GM23338 (cell line): ENCODE measurements around the gene DRC7. TPM values are rescaled to one million over a fixed set of nuclear protein-coding genes. Genes with fewer than 3 reads are reported as not detected.

Source experiments
- ATAC-seq: fragments of 200-7000 bp; cut with Tn5 transposase; 3 replicates; pipeline ENCODE4 v1.9.1; 2020
- DNase-seq: peaks from one replicate; pipeline ENCODE4 v3.0.0-alpha.2; 2015; ENCODE audit warnings: low spot score
- H2AFZ ChIP-seq: fragments of 200-600 bp; sonication (generic); 2 replicates; pipeline ENCODE4 v1.8.0; 2016; ENCODE audit warnings: antibody characterized with exemption, mild to moderate bottlenecking, moderate library complexity
- H3F3A ChIP-seq: fragments of 200-600 bp; sonication (generic); replicated peaks from 2 replicates; pipeline ENCODE4 v1.8.0; 2017; ENCODE audit warnings: antibody characterized with exemption, mixed run types, low read depth
- H3K27ac ChIP-seq: fragments of 200-600 bp; sonication (generic); 2 replicates; pipeline ENCODE4 v1.6.1; 2016; ENCODE audit warnings: low read depth
- H3K27me3 ChIP-seq: fragments of 200-600 bp; sonication (generic); 2 replicates; pipeline ENCODE4 v1.8.0; 2016; ENCODE audit warnings: mild to moderate bottlenecking, mixed run types, moderate library complexity; ENCODE audit not compliant: insufficient read depth
- H3K36me3 ChIP-seq: fragments of 200-600 bp; sonication (generic); 2 replicates; pipeline ENCODE4 v1.8.0; 2016; ENCODE audit warnings: mild to moderate bottlenecking; ENCODE audit not compliant: insufficient read depth
- H3K4me1 ChIP-seq: fragments of 200-600 bp; sonication (generic); 2 replicates; pipeline ENCODE4 v1.8.0; 2016; ENCODE audit warnings: mild to moderate bottlenecking, moderate library complexity; ENCODE audit not compliant: insufficient read depth
- H3K4me2 ChIP-seq: fragments of 200-600 bp; sonication (generic); 2 replicates; pipeline ENCODE4 v1.7.1; 2017; ENCODE audit warnings: mixed run types
- H3K4me3 ChIP-seq: fragments of 200-600 bp; sonication (generic); 2 replicates; pipeline ENCODE4 v1.6.1; 2016; ENCODE audit warnings: mixed run types
- H3K79me2 ChIP-seq: fragments of 200-600 bp; sonication (generic); replicated peaks from 2 replicates; pipeline ENCODE4 v1.8.0; 2017; ENCODE audit warnings: mild to moderate bottlenecking; ENCODE audit not compliant: insufficient read depth
- H3K9me2 ChIP-seq: fragments of 200-600 bp; sonication (generic); 2 replicates; pipeline ENCODE4 v1.8.0; 2017; ENCODE audit not compliant: insufficient read depth
- H4K20me1 ChIP-seq: fragments of 200-600 bp; sonication (generic); replicated peaks from 2 replicates; pipeline ENCODE4 v1.8.0; 2017; ENCODE audit warnings: mild to moderate bottlenecking; ENCODE audit not compliant: insufficient read depth
- H3K27ac Mint-ChIP-seq: 2 replicates; pipeline ENCODE4 v1.8.0; 2020; ENCODE audit warnings: inconsistent platforms, mild to moderate bottlenecking, moderate library complexity, mixed read lengths
- H3K27me3 Mint-ChIP-seq: 3 replicates; pipeline ENCODE4 v1.8.0; 2022; ENCODE audit warnings: low read depth, mild to moderate bottlenecking, moderate library complexity, mixed read lengths, inconsistent platforms; ENCODE audit not compliant: insufficient read depth, poor library complexity
- H3K36me3 Mint-ChIP-seq: 3 replicates; pipeline ENCODE4 v1.8.0; 2021; ENCODE audit warnings: low read depth, mild to moderate bottlenecking, inconsistent platforms, moderate library complexity, mixed read lengths
- H3K4me1 Mint-ChIP-seq: 3 replicates; pipeline ENCODE4 v1.8.0; 2020; ENCODE audit warnings: mild to moderate bottlenecking, inconsistent platforms, mixed read lengths
- H3K4me3 Mint-ChIP-seq: 3 replicates; pipeline ENCODE4 v1.8.0; 2021; ENCODE audit warnings: moderate library complexity, mild to moderate bottlenecking, inconsistent platforms, mixed read lengths
- H3K9me3 Mint-ChIP-seq: 3 replicates; pipeline ENCODE4 v1.8.0; 2020; ENCODE audit warnings: moderate library complexity, mild to moderate bottlenecking, inconsistent platforms, mixed read lengths
- EZH2phosphoT487 ChIP-seq: fragments of 200-600 bp; sonication (generic); IDR thresholded peaks from one replicate; pipeline ENCODE4 v1.8.1; 2018; ENCODE audit warnings: antibody characterized with exemption; ENCODE audit not compliant: unreplicated experiment
- NANOG ChIP-seq: IDR thresholded peaks from 2 replicates; pipeline ENCODE4 v1.6.1; 2016; ENCODE audit warnings: antibody characterized with exemption, borderline replicate concordance
- ZNF331 ChIP-seq: fragments of 250-450 bp; sonication (Bioruptor Pico); IDR thresholded peaks from 2 replicates; pipeline ENCODE4 v1.5.0; 2020; ENCODE audit warnings: low read depth, mild to moderate bottlenecking, moderate library complexity
- polyA plus RNA-seq: library from polyadenylated mRNA; unstranded; fragments of >200 nt; fragmentation: Nextera tagmentation; extraction: Ambion mirVana; gene quantifications from 2 replicates; pipeline ENCODE4 v1.2.1, GENCODE V29; 2016
- total RNA-seq: library from RNA; depleted of rRNA; stranded (reverse); fragments of >200 nt; shearing (Covaris generic); gene quantifications from 2 replicates; pipeline ENCODE4 v1.2.3, GENCODE V29; 2014
- TF ChIP-seq, protein P1 (sequence below): IDR thresholded peaks from one replicate; pipeline ENCODE4 v1.6.1; 2018; ENCODE audit warnings: antibody characterized with exemption; ENCODE audit not compliant: unreplicated experiment
- TF ChIP-seq, protein P2 (sequence below): fragments of 250-450 bp; sonication (Bioruptor Pico); IDR thresholded peaks from 2 replicates; pipeline ENCODE4 v1.5.0; 2020; ENCODE audit warnings: mild to moderate bottlenecking, moderate library complexity

The DRC7 gene
- total and polyA plus RNA-seq, 2 experiments from 2014 or later, result not detected

GRCh38 chr16:57773655-57774295 lies 79.2 kb downstream of the DRC7 start:
- DNase-seq (no peak), ATAC-seq (no peak)
- Histone ChIP-seq H3K27ac (no peak overlapping the region), H3K36me3 (no peaks in the 10 kb centered on the region), H2AFZ (no peak overlapping the region), H3K4me3 (no peak overlapping the region), H3K27me3 (no peaks in the 10 kb centered on the region), H3K4me2 (no peak overlapping the region), H3F3A (peaks cover 7% of the 10 kb centered on the region), H3K79me2 (no peaks in the 10 kb centered on the region), H4K20me1 (no peaks in the 10 kb centered on the region; the same call in 1 of the 2 replicates), H3K9me2 (no peaks in the 10 kb centered on the region), H3K4me1 (peaks cover 17% of the 10 kb centered on the region)
- H3K4me3 Mint-ChIP-seq, result no peak overlapping the region
- H3K9me3 Mint-ChIP-seq, result no peaks in the 10 kb centered on the region
- TF ChIP-seq, protein P1, sequence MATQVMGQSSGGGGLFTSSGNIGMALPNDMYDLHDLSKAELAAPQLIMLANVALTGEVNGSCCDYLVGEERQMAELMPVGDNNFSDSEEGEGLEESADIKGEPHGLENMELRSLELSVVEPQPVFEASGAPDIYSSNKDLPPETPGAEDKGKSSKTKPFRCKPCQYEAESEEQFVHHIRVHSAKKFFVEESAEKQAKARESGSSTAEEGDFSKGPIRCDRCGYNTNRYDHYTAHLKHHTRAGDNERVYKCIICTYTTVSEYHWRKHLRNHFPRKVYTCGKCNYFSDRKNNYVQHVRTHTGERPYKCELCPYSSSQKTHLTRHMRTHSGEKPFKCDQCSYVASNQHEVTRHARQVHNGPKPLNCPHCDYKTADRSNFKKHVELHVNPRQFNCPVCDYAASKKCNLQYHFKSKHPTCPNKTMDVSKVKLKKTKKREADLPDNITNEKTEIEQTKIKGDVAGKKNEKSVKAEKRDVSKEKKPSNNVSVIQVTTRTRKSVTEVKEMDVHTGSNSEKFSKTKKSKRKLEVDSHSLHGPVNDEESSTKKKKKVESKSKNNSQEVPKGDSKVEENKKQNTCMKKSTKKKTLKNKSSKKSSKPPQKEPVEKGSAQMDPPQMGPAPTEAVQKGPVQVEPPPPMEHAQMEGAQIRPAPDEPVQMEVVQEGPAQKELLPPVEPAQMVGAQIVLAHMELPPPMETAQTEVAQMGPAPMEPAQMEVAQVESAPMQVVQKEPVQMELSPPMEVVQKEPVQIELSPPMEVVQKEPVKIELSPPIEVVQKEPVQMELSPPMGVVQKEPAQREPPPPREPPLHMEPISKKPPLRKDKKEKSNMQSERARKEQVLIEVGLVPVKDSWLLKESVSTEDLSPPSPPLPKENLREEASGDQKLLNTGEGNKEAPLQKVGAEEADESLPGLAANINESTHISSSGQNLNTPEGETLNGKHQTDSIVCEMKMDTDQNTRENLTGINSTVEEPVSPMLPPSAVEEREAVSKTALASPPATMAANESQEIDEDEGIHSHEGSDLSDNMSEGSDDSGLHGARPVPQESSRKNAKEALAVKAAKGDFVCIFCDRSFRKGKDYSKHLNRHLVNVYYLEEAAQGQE, result no peak
- TF ChIP-seq EZH2phosphoT487, result no peak
- TF ChIP-seq, protein P2, sequence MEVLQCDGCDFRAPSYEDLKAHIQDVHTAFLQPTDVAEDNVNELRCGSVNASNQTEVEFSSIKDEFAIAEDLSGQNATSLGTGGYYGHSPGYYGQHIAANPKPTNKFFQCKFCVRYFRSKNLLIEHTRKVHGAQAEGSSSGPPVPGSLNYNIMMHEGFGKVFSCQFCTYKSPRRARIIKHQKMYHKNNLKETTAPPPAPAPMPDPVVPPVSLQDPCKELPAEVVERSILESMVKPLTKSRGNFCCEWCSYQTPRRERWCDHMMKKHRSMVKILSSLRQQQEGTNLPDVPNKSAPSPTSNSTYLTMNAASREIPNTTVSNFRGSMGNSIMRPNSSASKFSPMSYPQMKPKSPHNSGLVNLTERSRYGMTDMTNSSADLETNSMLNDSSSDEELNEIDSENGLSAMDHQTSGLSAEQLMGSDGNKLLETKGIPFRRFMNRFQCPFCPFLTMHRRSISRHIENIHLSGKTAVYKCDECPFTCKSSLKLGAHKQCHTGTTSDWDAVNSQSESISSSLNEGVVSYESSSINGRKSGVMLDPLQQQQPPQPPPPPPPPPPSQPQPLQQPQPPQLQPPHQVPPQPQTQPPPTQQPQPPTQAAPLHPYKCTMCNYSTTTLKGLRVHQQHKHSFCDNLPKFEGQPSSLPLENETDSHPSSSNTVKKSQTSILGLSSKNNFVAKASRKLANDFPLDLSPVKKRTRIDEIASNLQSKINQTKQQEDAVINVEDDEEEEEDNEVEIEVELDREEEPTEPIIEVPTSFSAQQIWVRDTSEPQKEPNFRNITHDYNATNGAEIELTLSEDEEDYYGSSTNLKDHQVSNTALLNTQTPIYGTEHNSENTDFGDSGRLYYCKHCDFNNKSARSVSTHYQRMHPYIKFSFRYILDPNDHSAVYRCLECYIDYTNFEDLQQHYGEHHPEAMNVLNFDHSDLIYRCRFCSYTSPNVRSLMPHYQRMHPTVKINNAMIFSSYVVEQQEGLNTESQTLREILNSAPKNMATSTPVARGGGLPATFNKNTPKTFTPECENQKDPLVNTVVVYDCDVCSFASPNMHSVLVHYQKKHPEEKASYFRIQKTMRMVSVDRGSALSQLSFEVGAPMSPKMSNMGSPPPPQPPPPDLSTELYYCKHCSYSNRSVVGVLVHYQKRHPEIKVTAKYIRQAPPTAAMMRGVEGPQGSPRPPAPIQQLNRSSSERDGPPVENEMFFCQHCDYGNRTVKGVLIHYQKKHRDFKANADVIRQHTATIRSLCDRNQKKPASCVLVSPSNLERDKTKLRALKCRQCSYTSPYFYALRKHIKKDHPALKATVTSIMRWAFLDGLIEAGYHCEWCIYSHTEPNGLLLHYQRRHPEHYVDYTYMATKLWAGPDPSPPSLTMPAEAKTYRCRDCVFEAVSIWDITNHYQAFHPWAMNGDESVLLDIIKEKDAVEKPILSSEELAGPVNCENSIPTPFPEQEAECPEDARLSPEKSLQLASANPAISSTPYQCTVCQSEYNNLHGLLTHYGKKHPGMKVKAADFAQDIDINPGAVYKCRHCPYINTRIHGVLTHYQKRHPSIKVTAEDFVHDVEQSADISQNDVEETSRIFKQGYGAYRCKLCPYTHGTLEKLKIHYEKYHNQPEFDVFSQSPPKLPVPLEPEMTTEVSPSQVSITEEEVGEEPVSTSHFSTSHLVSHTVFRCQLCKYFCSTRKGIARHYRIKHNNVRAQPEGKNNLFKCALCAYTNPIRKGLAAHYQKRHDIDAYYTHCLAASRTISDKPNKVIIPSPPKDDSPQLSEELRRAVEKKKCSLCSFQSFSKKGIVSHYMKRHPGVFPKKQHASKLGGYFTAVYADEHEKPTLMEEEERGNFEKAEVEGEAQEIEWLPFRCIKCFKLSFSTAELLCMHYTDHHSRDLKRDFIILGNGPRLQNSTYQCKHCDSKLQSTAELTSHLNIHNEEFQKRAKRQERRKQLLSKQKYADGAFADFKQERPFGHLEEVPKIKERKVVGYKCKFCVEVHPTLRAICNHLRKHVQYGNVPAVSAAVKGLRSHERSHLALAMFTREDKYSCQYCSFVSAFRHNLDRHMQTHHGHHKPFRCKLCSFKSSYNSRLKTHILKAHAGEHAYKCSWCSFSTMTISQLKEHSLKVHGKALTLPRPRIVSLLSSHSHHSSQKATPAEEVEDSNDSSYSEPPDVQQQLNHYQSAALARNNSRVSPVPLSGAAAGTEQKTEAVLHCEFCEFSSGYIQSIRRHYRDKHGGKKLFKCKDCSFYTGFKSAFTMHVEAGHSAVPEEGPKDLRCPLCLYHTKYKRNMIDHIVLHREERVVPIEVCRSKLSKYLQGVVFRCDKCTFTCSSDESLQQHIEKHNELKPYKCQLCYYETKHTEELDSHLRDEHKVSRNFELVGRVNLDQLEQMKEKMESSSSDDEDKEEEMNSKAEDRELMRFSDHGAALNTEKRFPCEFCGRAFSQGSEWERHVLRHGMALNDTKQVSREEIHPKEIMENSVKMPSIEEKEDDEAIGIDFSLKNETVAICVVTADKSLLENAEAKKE (CRISPR knock-in tag), result no peak
- TF ChIP-seq NANOG, result no peak
- TF ChIP-seq ZNF331 (CRISPR knock-in tag), result no peak
- no peak overlapping the region for H3K27ac Mint-ChIP-seq
- peaks cover 16% of the 10 kb centered on the region for H3K27me3 Mint-ChIP-seq
- H3K4me1 Mint-ChIP-seq, result peaks cover 31% of the 10 kb centered on the region
- H3K36me3 Mint-ChIP-seq, result no peaks in the 10 kb centered on the region
